ENCODE measurements around the gene TRAM2.

The TRAM2 gene

DNA sequence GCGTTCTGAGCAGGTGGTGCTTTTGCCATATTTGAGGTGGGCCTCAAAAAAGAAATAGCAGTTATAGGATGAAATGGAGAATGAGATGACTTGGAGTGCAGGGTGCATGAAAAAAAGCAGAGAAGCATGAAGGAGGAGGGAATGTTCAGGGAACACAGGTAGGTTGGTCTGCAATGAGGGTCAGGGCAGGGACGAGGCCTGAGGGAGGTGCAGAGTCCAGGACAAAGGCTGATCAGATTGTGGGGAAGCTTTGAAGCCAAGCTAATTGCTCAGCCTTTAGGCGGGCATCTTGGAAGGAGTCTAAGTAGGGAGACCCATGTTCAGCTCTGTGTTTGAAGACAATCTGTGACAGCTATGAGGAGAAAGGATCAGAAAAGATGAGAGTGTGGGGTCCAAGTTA lies 12.0 kb downstream of the TRAM2 start:
- no peak for DNase-seq

DNA sequence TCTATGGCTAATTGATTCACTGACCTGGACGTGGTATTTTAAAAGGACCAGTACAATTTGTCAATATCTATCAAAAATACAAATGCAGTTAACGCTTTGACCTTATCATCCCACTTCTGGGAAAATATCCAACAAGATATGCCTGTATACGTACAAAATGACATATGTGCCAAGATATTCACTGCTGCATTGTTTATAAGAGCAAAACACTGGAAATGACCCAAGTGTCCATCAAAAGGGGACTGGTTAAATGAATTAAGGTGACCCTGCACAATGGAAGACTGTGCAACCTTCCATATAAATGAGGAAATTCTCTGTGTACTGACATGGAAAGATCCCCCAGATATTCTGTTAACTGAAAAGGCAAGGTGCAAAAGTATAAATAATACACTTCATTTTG lies 13.9 kb downstream of the TRAM2 start:
- no peak for DNase-seq

DNA sequence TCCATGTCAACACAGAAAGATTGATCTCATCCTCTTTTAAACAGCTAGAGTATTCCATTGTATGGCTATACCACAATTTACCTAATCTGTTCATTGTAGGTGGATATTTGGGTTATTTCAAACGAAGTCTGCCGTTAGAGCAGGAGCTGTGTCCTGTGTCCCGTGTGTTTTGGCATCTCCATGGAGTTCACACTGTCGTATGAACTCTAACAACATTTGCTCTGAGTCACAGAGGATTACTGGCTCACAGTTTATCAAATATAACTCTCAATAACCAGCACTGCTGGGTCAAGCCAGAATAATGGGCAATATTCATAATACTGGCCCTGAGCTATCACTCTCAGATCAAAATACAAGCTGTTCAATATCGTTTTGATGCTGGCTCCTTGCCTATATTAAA lies 16.4 kb downstream of the TRAM2 start:
- no peak for DNase-seq

DNA sequence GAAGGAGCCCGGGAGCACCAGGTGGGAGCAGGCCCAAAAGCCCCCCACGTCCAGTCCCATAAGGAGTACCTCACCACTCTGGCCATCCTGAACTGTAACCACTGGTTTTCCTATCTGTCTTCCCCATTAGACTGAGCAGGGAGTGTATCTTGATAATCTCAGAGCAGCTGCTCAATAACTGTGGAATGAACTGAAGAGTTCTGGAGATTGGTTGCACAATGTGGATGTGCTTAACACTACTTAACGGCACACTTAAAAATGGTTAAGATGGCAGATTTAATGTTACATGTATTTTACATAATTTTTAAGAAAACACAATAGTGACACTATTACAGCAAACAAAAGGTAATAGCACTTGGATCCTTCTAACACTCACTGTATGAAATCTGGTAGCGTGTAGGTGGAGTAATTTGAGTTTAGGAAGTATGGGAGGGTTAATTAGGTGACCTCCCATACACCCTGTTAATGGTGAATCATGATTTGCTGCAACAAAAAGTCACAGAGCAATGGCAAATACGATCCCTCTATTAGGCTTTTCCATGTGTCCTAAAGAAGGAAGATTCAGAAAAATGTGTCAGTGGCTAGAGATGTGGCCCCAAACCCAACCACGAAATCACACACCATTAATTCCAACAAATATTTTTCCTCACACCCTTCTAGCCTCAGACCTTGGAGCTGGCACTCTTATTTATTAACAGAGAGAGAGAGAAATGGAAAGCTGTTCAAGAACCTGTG lies 18.4 kb downstream of the TRAM2 start:
- DNase-seq, result no peak

DNA sequence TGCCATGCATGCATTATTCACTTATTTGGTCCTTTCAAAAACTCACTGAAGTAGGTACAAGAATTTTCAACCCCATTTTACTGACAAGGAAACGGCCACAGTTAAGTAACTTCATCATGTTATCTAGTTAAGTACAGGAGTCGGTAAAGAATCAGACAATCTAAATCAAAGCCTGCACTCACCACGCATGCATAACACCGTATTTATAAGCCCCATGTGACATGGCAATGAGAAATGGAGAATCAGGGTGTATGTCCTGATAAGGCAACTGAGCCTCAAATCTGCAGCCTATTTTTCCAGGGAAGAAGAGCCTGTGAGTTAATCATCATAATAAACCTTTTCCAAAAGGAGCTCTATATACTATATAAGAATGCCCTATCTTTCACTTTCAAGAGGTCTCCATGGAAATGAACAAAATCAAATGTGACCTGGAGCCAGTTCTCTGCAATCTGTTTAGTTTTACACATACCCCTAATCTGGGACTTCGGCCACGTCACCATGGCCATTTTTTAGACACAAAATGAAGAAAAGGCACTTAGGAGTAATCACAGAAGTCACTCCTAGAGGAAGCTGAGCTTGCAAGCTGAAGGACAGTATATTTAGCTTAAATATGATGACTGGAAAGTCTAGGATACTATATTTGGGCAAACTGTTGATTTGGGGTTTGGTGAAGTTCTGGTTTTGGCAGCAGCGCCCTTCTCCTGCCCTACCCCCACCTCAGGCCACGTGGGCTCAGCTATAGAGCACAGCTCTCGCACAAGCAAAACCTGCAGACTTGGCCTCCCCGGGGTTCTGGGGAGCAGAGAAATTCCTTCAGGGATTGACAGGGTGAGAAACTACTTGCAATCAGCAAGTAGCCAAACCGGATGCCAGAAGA lies 19.2 kb downstream of the TRAM2 start:
- DNase-seq, result no peak

DNA sequence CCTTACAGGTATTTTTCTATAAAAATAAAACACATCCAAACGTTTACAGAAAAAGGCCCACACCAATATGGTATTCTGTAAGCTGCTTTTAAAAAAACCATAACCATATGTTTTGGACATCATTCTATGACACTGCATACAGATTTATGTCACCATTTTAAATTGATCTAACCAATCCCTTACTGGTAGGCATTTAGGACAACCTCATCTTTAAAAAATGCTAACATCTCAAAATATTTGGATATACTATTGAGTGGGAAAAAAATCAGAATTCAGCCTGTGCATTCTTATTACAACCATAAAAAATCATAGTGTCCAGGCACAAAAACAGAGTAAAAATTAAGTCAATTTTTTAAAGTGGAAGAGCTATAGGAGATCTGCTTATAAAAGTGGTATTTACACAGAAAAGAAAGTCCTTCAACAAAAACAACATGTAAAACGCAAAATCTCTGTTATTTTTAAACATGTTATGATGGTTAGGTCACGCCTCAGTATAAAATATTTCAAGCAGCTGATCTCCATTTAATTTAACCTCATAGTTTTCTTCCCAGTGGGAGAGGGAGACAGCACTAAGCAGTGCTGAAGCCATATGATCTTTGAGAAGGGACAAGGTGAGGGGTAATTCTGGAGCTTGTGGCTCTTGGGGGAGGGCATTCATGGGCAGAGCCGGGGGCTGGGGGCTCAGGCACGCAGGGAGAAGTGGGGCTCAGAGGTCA lies 21.2 kb downstream of the TRAM2 start:
- no peak for DNase-seq

DNA sequence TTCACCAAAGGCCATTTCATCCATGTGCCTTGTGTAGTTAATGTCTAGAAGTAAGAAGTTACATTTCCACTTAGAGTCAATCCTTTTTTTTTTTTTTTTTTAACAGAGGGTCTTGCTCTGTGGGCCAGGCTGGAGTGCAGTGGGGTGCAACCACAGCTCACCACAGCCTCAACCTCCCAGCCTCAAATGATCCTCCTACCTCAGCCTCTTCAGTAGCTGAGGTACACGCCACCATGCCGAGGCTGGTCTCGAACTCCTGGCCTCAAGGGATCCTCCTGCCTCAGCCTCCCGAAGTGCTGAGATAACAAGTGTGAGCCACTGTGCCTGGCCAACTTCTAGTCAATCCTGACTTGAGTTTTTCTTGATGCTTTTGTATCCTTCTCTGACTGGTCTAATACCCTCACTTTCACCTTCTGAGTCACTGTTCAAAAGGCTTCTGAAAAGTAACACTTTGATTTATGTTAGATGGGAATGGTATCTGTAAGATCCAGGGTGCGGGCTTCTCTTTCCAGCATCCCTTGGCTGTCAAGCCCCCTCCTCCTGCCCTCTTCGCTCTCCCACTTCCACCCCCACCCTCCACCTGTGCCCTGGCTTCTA lies 22.1 kb downstream of the TRAM2 start:
- no peak for DNase-seq

GRCh38 chr6:52553719-52554118 lies 23.1 kb downstream of the TRAM2 start:
- DNase-seq, result no peak

DNA sequence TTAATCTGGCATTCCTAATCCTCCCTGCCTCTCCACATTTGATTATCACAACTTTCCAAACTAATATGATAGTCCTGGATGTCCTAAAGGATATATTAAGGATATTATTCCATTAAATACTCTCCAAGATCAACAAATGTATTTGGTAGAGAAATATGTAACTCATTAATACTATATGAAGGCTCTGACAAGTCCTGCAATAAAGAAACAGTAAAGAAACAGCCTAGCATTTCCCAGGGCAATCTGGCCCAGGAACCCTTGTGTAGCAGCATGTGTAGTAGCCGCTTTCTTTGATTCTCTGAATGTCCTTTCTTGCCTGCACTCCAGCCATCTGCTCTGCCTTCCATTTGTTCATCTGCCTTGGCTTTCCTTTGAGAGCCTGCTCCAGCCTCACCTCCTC lies 23.7 kb downstream of the TRAM2 start:
- no peak for DNase-seq

GRCh38 chr6:52552278-52552643 lies 24.6 kb downstream of the TRAM2 start:
- no peak for DNase-seq

- DNase-seq, result peak; percentile 56
These were observed 25.2 kb downstream of the TRAM2 start for GRCh38 chr6:52551483-52552277.

DNA sequence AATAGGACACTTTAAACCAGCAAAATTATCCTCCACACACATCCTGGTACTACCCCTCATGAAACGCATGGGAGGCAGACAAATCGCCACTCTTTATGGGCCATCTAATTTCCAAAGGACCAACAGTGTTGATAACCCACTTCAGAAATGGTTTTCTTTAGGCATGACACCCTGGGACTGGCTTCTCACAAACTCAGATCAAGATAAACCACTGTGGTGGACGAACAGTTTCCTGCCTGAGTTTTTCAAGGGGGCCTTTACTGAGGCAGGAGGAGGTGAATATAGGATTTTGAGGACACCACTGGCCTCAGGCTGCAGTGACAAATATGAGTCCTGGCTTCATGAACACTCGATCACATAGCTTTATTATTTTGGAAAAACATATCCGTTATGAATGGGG lies 26.0 kb downstream of the TRAM2 start:
- no peak for DNase-seq

- no peak for DNase-seq
These were observed 26.8 kb downstream of the TRAM2 start for GRCh38 chr6:52550014-52550575.

DNA sequence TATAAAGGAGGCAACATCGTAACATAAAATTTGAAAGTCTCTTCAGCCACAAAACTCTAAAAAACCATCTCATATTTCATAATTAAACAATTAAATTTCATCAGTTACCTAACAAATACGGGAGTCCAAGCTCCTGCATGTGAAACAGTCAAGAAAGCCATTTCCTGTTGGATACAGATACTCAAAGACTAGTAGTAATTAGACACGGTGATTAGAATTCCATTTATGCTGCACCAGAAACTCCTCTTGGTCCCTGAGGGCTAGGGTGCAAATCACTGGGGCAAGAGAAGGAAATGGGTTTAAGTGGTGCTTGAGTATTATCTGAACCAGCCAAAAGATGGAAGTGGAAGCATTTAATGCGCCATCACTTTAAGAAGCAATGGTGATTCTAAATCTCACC lies 27.4 kb downstream of the TRAM2 start:
- no peak for DNase-seq

- no peak for DNase-seq
These were observed 27.9 kb downstream of the TRAM2 start for GRCh38 chr6:52548999-52549398.

GRCh38 chr6:52548353-52548713 lies 28.5 kb downstream of the TRAM2 start:
- no peak for DNase-seq

GRCh38 chr6:52547647-52548352 lies 29.1 kb downstream of the TRAM2 start:
- DNase-seq, result no peak

- DNase-seq, result no peak
These were observed 30.2 kb downstream of the TRAM2 start for GRCh38 chr6:52546678-52547077.

DNA sequence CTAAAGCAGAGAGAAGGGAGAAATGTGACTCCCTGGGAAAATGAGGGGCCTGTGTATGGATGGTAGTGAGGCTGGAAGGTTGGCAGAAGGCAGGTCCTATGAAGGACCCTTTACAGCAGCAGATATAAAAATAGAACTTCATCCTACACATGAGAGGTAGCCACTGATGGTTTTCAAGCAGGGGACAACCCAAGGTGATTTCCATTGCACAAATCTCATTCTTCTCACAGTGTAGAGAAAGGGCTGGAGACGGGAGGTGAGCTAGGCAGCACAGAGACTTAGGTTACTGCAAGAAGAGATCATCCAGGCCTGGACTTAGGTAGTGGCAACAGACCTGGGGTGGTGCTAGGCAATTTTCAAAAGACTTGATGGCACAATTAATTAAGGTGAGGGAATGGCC lies 30.7 kb downstream of the TRAM2 start:
- DNase-seq, result no peak

DNA sequence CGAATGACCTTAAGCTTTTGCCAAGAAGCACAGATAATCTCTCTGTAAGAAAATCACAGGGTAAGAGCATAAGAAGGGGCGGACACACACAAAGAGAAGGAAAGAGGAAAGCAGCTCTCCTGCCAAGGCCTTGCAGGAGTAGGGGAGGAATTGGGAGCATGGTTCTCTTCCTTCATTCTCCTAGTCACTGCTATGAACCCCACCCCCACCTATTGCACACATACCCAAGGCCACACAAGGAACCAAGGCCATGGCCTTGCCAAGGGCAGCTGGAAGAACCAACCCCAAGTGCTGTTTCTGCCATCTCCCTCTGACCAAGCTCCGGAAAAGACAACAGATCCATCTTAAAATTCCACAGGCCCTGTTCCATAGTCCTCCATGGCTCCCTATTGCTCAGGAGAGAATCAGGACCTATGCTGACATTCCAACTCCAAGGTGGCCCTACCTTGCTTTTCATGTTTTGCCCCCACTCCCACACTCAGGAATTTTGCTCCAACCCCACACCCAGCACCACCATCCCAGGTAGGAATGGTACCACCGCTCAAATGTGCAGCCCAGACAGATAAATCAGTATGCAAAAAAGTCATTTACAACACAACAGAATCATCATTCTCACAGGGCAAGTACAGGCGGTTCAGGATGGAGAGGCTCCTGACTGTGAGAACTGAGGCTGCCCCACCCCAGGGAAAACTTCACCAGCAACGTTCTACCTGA lies 31.3 kb downstream of the TRAM2 start:
- no peak for DNase-seq
